Stimulated activated naive CD8-positive, alpha-beta T cell treated with anti-CD3 and anti-CD28 coated beads, Interleukin-15, Interleukin-2, amounts not matched to agents 100 ng/mL and 50 ng/mL, for 24 hours (primary cell): ENCODE results near the gene MIA3.
"Not testable (repeated sequence)": the region's sequence is repeated elsewhere in the genome, so short reads cannot be mapped to it uniquely, and the experiment has no call there.

ENCODE experiments used
- H3K27ac Mint-ChIP-seq: one replicate; pipeline ENCODE4 v1.8.0; 2021; ENCODE audit warnings: mild to moderate bottlenecking, mixed read lengths
- H3K27me3 Mint-ChIP-seq: one replicate; pipeline ENCODE4 v1.8.0; 2021; ENCODE audit warnings: mixed read lengths
- H3K36me3 Mint-ChIP-seq: one replicate; pipeline ENCODE4 v1.8.0; 2021; ENCODE audit warnings: low read depth, mixed read lengths
- H3K4me1 Mint-ChIP-seq: one replicate; pipeline ENCODE4 v1.8.0; 2021; ENCODE audit warnings: low read depth, mixed read lengths
- H3K4me3 Mint-ChIP-seq: one replicate; pipeline ENCODE4 v1.8.0; 2021; ENCODE audit warnings: mild to moderate bottlenecking, mixed read lengths
- H3K9me3 Mint-ChIP-seq: one replicate; pipeline ENCODE4 v1.8.0; 2021; ENCODE audit warnings: mixed read lengths

MIA3 gene

DNA sequence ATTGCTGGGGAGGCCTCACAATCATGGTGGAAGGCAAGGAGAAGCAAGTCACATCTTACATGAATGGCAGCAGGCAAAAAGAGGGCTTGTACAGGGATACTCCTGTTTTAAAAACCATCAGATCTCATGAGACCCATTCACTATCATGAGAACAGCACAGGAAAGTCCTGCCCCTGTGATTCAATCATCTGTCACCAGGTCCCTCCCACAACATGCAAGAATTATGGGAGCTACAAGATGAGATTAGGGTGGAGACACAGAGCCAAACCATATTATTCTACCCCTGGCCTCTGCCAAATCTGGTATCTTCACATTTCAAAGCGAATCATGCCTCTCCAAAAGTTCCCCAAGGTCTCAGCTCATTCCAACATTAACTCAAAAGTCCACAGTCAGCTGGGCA lies 11.1 kb upstream of the MIA3 start:
- H3K4me3 Mint-ChIP-seq: no peak overlapping the region
- H3K4me1 Mint-ChIP-seq: no peaks in the 10 kb centered on the region
- peaks cover 12% of the 10 kb centered on the region for H3K27me3 Mint-ChIP-seq
- no peaks in the 10 kb centered on the region for H3K36me3 Mint-ChIP-seq
- no peak overlapping the region for H3K27ac Mint-ChIP-seq
- H3K9me3 Mint-ChIP-seq: no peaks in the 10 kb centered on the region

DNA sequence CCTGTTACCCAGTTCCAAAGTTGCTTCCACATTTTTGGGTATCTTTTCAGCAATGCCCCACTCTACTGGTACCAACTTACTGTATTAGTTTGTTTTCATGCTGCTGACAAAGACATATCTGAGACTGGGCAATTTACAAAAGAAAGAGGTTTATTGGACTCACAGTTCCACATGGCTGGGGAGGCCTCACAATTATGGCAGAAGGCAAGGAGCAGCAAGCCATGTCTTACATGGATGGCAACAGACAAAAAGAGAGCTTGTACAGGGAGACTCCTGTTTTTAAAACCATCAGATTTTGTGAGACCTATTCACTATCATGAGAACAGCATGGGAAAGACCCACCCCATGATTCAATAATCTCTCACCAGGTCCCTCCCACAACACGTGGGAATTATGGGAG lies 8.8 kb upstream of the MIA3 start:
- H3K27me3 Mint-ChIP-seq: peaks cover 28% of the 10 kb centered on the region
- H3K36me3 Mint-ChIP-seq, H3K4me1 Mint-ChIP-seq, H3K27ac Mint-ChIP-seq, H3K4me3 Mint-ChIP-seq, H3K9me3 Mint-ChIP-seq: not testable (repeated sequence)

DNA sequence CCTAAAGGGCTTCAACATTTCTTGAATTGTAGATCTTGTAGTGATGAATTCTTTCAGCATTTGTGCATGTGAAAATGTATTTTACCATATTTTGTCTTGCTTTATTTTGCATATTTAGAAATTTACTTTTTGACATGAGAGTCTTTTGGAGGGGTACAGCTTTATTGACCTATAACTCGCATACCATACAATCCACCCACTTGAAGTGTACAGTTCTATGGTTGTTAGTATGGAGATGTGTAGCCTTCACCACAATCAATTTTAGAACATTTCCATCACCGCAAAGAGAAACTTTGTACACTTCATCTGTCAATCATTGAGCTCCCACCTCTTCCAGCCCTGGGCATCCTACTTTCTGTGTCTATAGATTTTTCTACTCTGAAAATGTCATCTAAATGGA lies 7.2 kb upstream of the MIA3 start:
- no peaks in the 10 kb centered on the region for H3K9me3 Mint-ChIP-seq
- H3K27me3 Mint-ChIP-seq: peaks cover 40% of the 10 kb centered on the region

DNA sequence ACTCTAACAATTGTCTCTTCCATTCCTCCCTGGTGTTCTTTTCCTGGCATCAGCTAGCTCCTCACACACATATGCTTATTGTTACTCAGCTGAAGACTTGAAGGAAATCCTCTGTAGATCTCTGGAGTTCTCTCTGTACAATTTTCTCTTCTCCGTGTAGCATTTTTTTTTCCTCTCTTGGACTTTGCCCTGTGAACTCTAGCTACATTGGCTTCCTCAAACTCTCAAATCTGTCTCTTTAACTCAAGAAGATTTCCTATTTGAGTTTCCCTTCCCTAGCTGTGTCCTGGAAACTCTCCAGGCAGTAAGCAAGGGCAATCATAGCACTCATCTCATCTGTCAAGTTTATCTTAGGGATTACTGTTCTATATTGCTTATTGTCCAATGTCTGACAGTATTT lies 4.3 kb upstream of the MIA3 start:
- no peaks in the 10 kb centered on the region for H3K36me3 Mint-ChIP-seq
- no peak overlapping the region for H3K4me3 Mint-ChIP-seq
- peaks cover 10% of the 10 kb centered on the region for H3K4me1 Mint-ChIP-seq
- peaks cover 40% of the 10 kb centered on the region for H3K27me3 Mint-ChIP-seq
- H3K27ac Mint-ChIP-seq: no peak overlapping the region
- no peaks in the 10 kb centered on the region for H3K9me3 Mint-ChIP-seq

More for the DNA sequence above, 7.2 kb upstream of the MIA3 start:
- Mint-ChIP-seq H3K4me3 (no peak overlapping the region), H3K36me3 (no peaks in the 10 kb centered on the region), H3K4me1 (no peaks in the 10 kb centered on the region), H3K27ac (no peak overlapping the region)

DNA sequence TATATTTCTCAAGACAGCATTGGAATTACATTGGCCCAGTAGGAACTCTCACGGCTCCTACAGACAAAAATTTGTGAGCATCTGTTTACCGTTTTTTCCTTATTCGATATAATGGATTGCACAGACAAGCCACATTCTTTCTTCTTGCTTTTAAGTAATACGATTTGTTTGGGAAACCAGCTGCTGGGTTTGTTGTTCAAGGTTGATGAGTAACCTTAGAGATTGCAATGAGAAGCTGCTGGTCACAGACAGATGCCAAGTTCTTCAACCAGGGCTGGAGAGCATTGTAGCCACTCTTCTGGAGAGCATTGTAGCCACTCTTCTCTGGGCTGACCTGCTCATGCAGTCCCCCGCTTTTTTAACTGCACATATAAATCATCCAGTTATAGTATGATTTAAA lies 1.4 kb upstream of the MIA3 start:
- H3K4me1 Mint-ChIP-seq: peaks cover 37% of the 10 kb centered on the region
- H3K27ac Mint-ChIP-seq: no peak overlapping the region
- H3K27me3 Mint-ChIP-seq: peaks cover 29% of the 10 kb centered on the region
- H3K36me3 Mint-ChIP-seq: peaks cover 9% of the 10 kb centered on the region
- H3K4me3 Mint-ChIP-seq: peak overlapping the region; percentile 84
- H3K9me3 Mint-ChIP-seq: no peaks in the 10 kb centered on the region

DNA sequence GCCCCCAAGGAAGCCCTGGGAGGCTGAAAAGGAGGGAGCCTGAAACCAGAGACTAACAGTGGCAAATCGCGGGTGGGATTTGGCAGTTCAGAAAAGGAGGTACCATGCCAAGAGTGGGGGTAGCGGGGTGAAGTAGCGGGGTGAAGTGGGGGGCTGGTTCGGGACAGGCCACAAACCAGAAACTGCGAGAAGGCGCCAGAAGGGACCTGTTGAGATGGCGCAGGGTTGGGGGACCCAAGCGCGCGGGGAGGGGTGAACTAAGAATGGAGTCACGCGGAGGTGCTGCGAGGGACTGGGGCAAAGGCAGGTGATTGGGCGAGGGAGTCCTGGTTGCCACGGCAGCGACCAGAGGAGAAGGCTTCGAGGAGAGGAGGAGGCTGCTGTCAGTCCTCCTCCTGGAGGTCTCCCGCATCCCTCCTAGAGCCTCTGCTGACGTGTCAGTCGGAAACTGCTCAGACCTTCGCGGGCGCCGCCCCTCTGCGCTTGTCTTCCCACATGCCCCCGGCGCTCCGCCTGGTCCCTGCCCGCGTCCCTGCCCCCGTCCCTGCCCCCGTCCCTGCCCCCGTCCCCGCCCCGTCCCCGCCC lies 438 bp upstream of the MIA3 start:
- Mint-ChIP-seq H3K27ac (peak overlapping the region; percentile 90), H3K36me3 (peaks cover 9% of the 10 kb centered on the region), H3K4me3 (peak overlapping the region; percentile 84), H3K4me1 (peaks cover 37% of the 10 kb centered on the region), H3K9me3 (no peaks in the 10 kb centered on the region), H3K27me3 (peaks cover 24% of the 10 kb centered on the region)

DNA sequence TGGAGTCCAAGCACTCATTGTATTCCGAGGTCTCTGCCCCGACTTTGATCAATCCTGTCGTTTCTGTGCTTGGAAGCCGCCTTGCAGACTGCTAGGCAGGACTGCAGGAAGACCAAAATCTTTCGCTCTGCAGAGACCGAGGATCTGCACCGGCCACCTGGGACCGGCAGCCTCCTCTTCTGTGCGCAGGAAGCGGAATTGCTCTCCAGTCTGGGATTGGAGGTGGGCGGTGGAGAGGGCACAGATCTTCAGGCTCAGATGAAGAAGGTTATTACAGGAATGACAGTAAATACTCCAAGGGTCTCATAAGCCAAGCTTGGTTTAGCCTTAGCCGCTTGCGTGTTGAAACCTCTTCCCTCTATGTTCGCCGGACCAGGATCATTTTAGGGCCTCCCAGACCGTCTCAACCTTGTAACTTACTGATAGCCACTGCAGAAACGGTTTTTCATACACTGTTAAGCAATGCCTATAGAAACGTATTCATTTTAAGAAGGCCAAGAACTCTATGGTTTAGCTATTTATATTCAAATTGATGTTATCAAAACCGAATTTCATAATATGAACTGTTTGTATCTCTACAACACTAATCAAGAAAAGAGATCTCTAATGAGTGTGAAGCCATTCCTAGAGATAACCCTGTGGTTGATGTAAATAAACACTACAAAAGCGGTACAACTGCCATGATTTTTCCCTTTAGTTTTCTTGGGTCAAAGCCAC lies 1.1 kb downstream of the MIA3 start:
- H3K9me3 Mint-ChIP-seq: no peaks in the 10 kb centered on the region
- H3K4me1 Mint-ChIP-seq: peaks cover 37% of the 10 kb centered on the region
- peaks cover 23% of the 10 kb centered on the region for H3K36me3 Mint-ChIP-seq
- H3K4me3 Mint-ChIP-seq: peak overlapping the region; percentile 84
- peak overlapping the region; percentile 63 for H3K27ac Mint-ChIP-seq
- peaks cover 13% of the 10 kb centered on the region for H3K27me3 Mint-ChIP-seq

DNA sequence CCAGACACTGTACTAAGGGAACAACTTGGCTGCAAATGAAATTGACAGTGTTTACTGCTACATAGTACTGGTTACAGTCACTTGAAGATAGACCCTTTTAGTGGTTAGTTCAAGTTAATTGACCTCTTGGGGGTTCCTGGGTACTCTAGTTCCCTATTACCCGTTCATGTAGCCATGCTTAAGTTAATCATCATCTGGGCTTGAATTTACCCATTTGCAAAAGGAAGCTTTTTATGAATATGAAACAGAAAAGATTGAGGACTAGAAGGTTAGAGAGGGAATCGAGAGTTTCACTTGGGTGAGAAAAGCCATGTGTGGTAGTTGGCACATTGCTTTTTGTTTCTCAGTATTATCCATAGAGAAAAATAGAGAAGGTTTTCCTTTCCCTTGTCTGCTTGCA lies 2.7 kb downstream of the MIA3 start:
- H3K4me3 Mint-ChIP-seq: no peak overlapping the region
- H3K4me1 Mint-ChIP-seq: peaks cover 37% of the 10 kb centered on the region
- peaks cover 27% of the 10 kb centered on the region for H3K36me3 Mint-ChIP-seq
- H3K27ac Mint-ChIP-seq: no peak overlapping the region
- H3K9me3 Mint-ChIP-seq: no peaks in the 10 kb centered on the region
- peaks cover 1% of the 10 kb centered on the region for H3K27me3 Mint-ChIP-seq

DNA sequence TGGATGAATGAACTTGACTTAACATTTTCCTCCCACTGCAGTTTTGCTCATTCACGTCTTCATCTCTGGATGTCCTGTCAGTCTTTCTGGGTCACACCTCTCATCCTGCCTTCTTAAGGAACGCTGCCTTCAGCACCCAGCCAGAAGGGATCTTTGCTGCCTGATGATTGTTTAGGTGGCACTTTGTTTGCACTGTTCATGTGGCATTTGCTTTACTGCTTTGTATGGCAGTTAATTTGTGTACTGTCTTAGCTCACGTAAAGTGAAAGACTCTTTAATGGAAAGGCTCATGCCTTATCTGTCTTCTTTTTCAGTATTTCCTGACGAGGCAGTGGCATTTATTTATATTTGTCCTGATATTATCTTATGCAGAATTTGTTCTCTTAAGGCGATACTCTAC lies 4.9 kb downstream of the MIA3 start:
- H3K9me3 Mint-ChIP-seq: no peaks in the 10 kb centered on the region
- H3K27ac Mint-ChIP-seq: no peak overlapping the region
- peaks cover 28% of the 10 kb centered on the region for H3K4me1 Mint-ChIP-seq
- peaks cover 46% of the 10 kb centered on the region for H3K36me3 Mint-ChIP-seq
- H3K27me3 Mint-ChIP-seq: no peaks in the 10 kb centered on the region
- no peak overlapping the region for H3K4me3 Mint-ChIP-seq

DNA sequence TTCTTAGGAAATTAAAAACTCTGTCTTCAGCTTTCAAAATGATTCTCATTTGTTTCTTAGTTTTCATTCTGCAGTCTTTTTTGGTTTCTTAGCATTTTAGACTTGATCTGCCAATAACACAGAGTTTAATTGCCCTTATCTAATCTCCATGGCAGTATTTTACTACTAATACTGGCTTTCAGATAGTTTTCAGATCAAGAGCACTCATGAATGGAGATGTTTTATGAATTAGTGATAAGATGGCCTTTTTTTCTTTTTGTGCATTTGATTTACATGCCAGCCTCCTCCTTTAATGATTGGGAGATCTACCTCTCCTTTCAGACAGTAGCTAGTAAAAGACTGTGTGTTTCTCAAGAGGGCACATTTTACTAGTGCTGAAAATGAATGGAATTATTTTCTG lies 5.6 kb downstream of the MIA3 start:
- no peaks in the 10 kb centered on the region for H3K9me3 Mint-ChIP-seq
- H3K36me3 Mint-ChIP-seq: peaks cover 52% of the 10 kb centered on the region
- H3K27ac Mint-ChIP-seq: no peak overlapping the region
- H3K4me1 Mint-ChIP-seq: peaks cover 28% of the 10 kb centered on the region
- no peaks in the 10 kb centered on the region for H3K27me3 Mint-ChIP-seq
- no peak overlapping the region for H3K4me3 Mint-ChIP-seq

DNA sequence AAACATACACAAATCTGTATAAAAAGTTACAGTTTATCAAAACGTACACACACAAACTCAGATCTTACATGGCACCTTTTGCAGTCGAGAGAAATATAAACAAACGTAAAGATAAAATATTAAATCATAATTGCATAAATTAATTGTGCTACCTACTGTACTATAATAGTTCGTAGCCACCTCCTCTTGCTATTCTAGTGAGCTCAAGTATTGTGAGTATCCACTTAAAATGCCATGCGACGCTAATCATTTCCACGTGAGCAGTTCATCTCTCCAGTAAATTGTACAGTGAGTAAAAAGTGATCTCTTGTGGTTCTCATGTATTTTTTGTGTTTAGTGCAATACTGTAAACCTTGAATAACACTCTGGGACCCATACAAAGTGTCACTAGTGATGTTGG lies 6.3 kb downstream of the MIA3 start:
- Mint-ChIP-seq H3K4me1 (peaks cover 22% of the 10 kb centered on the region), H3K4me3 (no peak overlapping the region), H3K27me3 (no peaks in the 10 kb centered on the region), H3K9me3 (no peaks in the 10 kb centered on the region), H3K36me3 (peaks cover 60% of the 10 kb centered on the region), H3K27ac (no peak overlapping the region)

DNA sequence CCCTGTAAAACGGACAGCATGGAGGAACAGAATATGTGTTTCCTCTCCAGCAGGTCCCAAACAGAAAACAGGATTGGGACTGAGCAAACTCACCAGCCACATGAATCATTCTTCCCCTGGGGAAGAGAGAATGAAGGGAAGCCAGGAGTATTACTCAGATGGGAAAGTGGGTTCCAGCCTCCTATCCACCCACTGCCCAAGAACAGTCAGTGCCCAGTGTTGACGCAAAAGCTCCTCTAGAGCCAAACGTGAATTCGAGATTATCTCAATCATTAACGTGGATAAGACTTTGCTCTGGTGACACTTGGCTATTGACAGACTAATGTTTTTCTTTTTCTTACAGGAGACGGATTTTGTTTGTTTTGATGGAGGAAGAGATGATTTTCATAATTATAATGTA lies 9.3 kb downstream of the MIA3 start:
- Mint-ChIP-seq H3K4me3 (no peak overlapping the region), H3K27me3 (no peaks in the 10 kb centered on the region), H3K9me3 (no peaks in the 10 kb centered on the region), H3K27ac (peak overlapping the region; percentile 21), H3K36me3 (peaks cover 63% of the 10 kb centered on the region), H3K4me1 (no peaks in the 10 kb centered on the region)

DNA sequence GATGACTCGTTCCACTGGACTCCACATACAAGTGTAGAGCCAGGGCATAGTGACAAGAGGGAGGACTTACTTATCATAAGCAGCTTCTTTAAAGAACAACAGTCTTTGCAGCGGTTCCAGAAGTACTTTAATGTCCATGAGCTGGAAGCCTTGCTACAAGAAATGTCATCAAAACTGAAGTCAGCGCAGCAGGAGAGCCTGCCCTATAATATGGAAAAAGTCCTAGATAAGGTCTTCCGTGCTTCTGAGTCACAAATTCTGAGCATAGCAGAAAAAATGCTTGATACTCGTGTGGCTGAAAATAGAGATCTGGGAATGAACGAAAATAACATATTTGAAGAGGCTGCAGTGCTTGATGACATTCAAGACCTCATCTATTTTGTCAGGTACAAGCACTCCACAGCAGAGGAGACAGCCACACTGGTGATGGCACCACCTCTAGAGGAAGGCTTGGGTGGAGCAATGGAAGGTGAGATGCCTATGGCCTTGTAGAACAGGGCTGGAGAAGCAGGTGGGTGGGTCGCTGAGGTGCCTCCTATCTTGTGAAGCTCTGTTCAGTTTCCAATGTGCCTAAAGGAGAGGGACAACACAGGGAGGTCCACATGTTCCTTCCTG lies 12.1 kb downstream of the MIA3 start:
- Mint-ChIP-seq H3K36me3 (peaks cover 63% of the 10 kb centered on the region), H3K4me3 (no peak overlapping the region)

DNA sequence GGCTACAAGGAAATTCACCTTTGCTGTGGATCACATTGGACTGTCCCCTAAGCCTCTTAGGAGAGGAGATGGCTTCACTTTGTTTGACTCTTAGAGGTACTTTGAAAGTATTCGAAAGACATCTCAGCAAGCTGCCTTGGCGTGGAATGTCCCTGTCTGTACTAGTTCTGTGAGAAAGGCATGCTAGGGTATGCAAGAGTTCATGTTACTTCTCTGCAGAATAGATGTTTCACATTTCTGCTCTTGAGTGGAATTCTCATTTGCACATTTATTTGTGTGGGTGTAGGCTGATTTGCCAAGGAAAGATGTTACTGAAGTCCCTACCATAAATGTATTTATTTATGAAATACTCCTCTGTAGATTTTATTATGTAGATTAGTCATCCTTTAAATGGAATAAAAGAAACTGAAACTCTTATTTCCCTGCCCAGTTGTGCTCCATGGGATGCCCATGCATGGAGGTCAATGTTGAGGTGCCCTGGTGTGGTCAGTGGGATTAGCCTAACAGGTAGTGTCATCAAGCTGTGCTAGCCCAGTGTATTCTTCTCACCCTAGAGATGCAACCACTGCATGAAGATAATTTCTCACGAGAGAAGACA lies 13.8 kb downstream of the MIA3 start:
- H3K9me3 Mint-ChIP-seq: no peaks in the 10 kb centered on the region
- H3K36me3 Mint-ChIP-seq: peaks cover 68% of the 10 kb centered on the region
- no peak overlapping the region for H3K27ac Mint-ChIP-seq
- no peak overlapping the region for H3K4me3 Mint-ChIP-seq
- no peaks in the 10 kb centered on the region for H3K27me3 Mint-ChIP-seq
- peaks cover 9% of the 10 kb centered on the region for H3K4me1 Mint-ChIP-seq

More for the DNA sequence above, 12.1 kb downstream of the MIA3 start:
- H3K27me3 Mint-ChIP-seq: no peaks in the 10 kb centered on the region
- H3K4me1 Mint-ChIP-seq: peaks cover 9% of the 10 kb centered on the region
- no peaks in the 10 kb centered on the region for H3K9me3 Mint-ChIP-seq
- H3K27ac Mint-ChIP-seq: no peak overlapping the region

DNA sequence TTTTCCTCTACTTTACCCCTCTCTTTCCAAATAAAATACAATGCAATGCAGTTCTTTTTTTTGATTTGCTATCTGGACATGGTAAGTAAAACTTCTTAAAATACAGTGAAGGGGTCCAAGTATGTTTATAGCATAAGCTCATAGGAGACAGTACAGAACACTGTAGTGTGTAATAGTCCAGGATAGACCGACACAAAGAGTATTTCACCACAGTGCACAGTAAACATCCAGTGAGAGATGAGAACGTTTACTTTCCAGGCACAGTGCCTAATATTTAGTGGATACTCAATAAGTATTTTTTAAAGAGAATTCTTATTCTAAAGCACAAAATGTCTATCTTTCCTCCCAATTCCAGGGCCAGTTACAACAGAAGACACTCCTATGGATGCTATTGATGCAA lies 14.9 kb downstream of the MIA3 start:
- Mint-ChIP-seq H3K4me3 (no peak overlapping the region), H3K27ac (no peak overlapping the region), H3K4me1 (peaks cover 9% of the 10 kb centered on the region), H3K27me3 (no peaks in the 10 kb centered on the region), H3K9me3 (no peaks in the 10 kb centered on the region), H3K36me3 (peaks cover 62% of the 10 kb centered on the region)
